Measurements from ENCODE around the gene TTLL1. TPM values are rescaled to one million over a fixed set of nuclear protein-coding genes. Genes with fewer than 3 reads are reported as not detected.
A peak's percentile ranks its signal among the peaks of the same experiment; 100 is the strongest.

Gene TTLL1
- total RNA-seq, 4 donors from 2014 or later: 1.7 to 5.0 (median 3.5) TPM

DNA sequence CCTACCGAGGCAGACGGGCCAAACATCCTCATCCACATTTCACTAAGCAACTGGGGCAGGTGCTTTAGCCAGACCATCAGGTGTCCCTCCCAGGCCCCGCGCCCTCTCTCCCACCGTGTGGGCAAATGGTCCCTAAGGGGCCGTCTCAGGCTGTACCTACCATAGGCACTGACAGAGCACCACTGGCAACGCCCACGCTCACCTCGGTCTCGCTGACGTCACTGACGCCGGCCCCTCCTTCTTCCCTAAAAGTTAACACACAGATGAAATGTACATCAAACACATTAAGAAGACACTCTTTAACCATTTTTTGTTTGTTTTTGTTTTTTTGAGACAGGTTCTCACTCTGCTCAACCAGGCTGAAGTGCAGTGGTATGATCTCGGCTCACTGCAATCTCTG is 9.4 kb downstream of the TTLL1 start:
- TF ChIP-seq, protein P1, sequence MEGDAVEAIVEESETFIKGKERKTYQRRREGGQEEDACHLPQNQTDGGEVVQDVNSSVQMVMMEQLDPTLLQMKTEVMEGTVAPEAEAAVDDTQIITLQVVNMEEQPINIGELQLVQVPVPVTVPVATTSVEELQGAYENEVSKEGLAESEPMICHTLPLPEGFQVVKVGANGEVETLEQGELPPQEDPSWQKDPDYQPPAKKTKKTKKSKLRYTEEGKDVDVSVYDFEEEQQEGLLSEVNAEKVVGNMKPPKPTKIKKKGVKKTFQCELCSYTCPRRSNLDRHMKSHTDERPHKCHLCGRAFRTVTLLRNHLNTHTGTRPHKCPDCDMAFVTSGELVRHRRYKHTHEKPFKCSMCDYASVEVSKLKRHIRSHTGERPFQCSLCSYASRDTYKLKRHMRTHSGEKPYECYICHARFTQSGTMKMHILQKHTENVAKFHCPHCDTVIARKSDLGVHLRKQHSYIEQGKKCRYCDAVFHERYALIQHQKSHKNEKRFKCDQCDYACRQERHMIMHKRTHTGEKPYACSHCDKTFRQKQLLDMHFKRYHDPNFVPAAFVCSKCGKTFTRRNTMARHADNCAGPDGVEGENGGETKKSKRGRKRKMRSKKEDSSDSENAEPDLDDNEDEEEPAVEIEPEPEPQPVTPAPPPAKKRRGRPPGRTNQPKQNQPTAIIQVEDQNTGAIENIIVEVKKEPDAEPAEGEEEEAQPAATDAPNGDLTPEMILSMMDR (IDR thresholded peaks at IDR 0.05): no peak
- no peak for TF ChIP-seq POLR2A (IDR thresholded peaks at IDR 0.05)
- H3K27ac ChIP-seq: no peak overlapping the region
- DNase-seq: no peak
- peaks cover 0 to 12% (median 0%) of the 10 kb centered on the region in 4 donors for H3K4me1 ChIP-seq
- H3K27me3 ChIP-seq: no peaks in the 10 kb centered on the region
- H3K36me3 ChIP-seq: no peaks in the 10 kb centered on the region
- H3K4me3 ChIP-seq: no peak overlapping the region
- H3K9me3 ChIP-seq: no peaks in the 10 kb centered on the region

- Histone ChIP-seq H3K9me3 (no peaks in the 10 kb centered on the region), H3K27ac (peak overlapping the region in 1 of 4 donors; percentile 35), H3K27me3 (no peaks in the 10 kb centered on the region), H3K4me1 (peaks cover 0 to 12% (median 0%) of the 10 kb centered on the region in 4 donors), H3K36me3 (no peaks in the 10 kb centered on the region), H3K4me3 (no peak overlapping the region)
- peak in 2 of 3 donors; percentile 69 to 88 for DNase-seq
- TF ChIP-seq, protein P1 (IDR thresholded peaks at IDR 0.05): no peak
- TF ChIP-seq POLR2A (IDR thresholded peaks at IDR 0.05): no peak
These were observed 10.7 kb downstream of the TTLL1 start for GRCh38 chr22:43078522-43078921.

DNA sequence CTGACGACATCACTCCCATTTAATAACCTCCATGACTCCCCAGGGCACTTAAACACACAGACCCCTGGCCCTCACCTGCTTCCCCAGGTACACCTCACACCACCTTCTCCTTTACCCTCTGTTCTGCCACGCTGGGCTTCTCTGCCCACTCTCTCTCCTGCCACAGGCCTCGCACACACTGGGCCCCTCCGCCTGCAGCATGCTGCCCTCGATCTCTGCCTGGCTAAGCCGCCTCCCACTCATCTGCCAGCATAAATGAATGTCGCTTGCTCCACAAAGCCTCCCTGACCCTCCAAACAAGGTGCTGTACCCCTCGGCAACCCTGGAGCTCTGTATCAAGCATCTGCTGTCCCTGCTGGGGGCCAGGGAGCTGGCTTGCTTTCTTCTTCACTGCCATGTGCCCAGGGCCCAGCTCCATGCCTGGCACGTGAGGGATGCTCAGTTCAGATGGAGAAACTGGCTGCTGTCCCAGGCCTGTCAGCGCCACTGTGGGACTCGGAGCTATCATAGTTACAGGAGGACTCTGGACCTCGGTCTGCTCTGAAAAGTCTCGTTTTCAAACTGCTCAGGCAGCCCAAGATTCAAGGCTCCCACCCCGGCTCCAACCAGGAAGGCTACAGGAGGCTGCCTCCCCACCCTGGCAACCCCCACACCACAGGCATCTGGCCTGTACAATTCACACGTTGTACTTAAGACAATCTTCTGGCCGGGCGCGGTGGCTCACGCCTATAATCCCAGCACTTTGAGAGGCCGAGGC is 11.9 kb downstream of the TTLL1 start:
- peak in 2 of 3 donors; percentile 52 to 60 for DNase-seq
- H3K36me3 ChIP-seq: no peaks in the 10 kb centered on the region
- TF ChIP-seq POLR2A (IDR thresholded peaks at IDR 0.05): no peak
- TF ChIP-seq, protein P1 (IDR thresholded peaks at IDR 0.05): no peak

GRCh38 chr22:43066844-43067385 is 22.3 kb downstream of the TTLL1 start:
- H3K4me3 ChIP-seq: no peak overlapping the region

More for the DNA sequence above, 11.9 kb downstream of the TTLL1 start:
- Histone ChIP-seq H3K4me3 (no peak overlapping the region), H3K9me3 (no peaks in the 10 kb centered on the region), H3K4me1 (peaks cover 0 to 12% (median 0%) of the 10 kb centered on the region in 4 donors), H3K27me3 (no peaks in the 10 kb centered on the region), H3K27ac (no peak overlapping the region)

GRCh38 chr22:43066134-43066533 is 23.1 kb downstream of the TTLL1 start:
- Histone ChIP-seq H3K36me3 (peaks cover 0 to 9% (median 0%) of the 10 kb centered on the region in 3 donors), H3K27me3 (no peaks in the 10 kb centered on the region), H3K4me1 (no peaks in the 10 kb centered on the region), H3K27ac (no peak overlapping the region), H3K4me3 (no peak overlapping the region), H3K9me3 (no peaks in the 10 kb centered on the region)
- no peak for DNase-seq
- no peak for TF ChIP-seq POLR2A (IDR thresholded peaks at IDR 0.05)
- TF ChIP-seq, protein P1 (IDR thresholded peaks at IDR 0.05): no peak

More at GRCh38 chr22:43066844-43067385, 22.3 kb downstream of the TTLL1 start:
- DNase-seq: no peak
- no peaks in the 10 kb centered on the region for H3K27me3 ChIP-seq
- peaks cover 0 to 1% (median 0%) of the 10 kb centered on the region in 3 donors for H3K36me3 ChIP-seq
- TF ChIP-seq, protein P1 (IDR thresholded peaks at IDR 0.05): no peak
- no peak for TF ChIP-seq POLR2A (IDR thresholded peaks at IDR 0.05)
- no peaks in the 10 kb centered on the region for H3K9me3 ChIP-seq
- H3K27ac ChIP-seq: no peak overlapping the region
- no peaks in the 10 kb centered on the region for H3K4me1 ChIP-seq

All from Peyer's patch (tissue), 4 donors.